HG03442 (cell line): ENCODE measurements around the gene APOA1.
"Not testable (repeated sequence)": the region's sequence is repeated elsewhere in the genome, so short reads cannot be mapped to it uniquely, and the experiment has no call there.

Source experiments
- ATAC-seq: cut with Tn5 transposase; IDR thresholded peaks from one replicate; pipeline ENCODE4 v1.9.1; 2021; ENCODE audit warnings: mild to moderate bottlenecking, moderate library complexity; ENCODE audit not compliant: unreplicated experiment

Gene APOA1

GRCh38 chr11:116835042-116835772 is 2.2 kb downstream of the APOA1 start:
- ATAC-seq = no peak

GRCh38 chr11:116834535-116835041 is 2.8 kb downstream of the APOA1 start:
- not testable (repeated sequence) for ATAC-seq

DNA sequence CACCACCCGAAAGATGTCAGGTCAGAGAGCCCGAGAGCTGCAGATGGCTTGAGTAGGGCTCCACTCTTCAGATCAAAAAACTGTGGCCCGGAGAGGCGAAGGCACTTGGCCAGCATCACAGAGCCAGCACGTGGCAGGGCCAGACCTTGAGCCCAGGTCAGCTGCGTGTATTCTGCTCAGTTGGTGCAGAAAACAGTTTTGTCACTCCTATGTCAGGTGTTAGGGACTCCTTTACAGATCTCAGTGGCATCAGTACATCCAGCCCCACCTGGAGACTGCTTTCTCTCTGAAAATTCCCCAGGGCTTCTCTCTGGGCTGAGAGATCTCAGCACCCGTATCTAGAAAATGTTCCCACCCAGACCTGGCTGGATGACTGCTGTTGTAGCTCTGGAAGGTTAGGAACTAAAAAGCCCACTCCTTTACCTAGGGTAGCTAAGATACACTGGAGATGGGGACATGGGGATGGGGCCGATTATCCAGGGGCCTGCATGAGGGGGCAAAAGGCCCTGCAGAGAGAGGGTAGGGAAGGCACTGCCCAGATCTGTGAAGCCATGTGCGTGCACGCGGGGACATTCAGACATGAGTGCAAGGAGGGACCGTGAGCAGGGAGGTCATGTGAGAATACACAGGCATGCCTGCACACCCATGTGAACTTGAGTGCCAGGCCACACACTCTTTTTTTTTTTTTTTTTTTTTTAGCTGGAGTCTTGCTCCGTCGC is 3.4 kb downstream of the APOA1 start:
- ATAC-seq = no peak

GRCh38 chr11:116833491-116833815 is 4.0 kb downstream of the APOA1 start:
- no peak for ATAC-seq

DNA sequence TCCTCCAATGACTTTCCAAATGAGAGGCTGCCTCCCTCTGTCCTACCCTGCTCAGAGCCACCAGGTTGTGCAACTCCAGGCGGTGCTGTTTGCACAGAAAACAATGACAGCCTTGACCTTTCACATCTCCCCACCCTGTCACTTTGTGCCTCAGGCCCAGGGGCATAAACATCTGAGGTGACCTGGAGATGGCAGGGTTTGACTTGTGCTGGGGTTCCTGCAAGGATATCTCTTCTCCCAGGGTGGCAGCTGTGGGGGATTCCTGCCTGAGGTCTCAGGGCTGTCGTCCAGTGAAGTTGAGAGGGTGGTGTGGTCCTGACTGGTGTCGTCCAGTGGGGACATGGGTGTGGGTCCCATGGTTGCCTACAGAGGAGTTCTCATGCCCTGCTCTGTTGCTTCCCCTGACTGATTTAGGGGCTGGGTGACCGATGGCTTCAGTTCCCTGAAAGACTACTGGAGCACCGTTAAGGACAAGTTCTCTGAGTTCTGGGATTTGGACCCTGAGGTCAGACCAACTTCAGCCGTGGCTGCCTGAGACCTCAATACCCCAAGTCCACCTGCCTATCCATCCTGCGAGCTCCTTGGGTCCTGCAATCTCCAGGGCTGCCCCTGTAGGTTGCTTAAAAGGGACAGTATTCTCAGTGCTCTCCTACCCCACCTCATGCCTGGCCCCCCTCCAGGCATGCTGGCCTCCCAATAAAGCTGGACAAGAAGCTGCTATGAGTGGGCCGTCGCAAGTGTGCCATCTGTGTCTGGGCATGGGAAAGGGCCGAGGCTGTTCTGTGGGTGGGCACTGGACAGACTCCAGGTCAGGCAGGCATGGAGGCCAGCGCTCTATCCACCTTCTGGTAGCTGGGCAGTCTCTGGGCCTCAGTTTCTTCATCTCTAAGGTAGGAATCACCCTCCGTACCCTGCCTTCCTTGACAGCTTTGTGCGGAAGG is 4.8 kb downstream of the APOA1 start:
- no peak for ATAC-seq

- no peak for ATAC-seq
These were observed 5.6 kb downstream of the APOA1 start for GRCh38 chr11:116831790-116832349.

DNA sequence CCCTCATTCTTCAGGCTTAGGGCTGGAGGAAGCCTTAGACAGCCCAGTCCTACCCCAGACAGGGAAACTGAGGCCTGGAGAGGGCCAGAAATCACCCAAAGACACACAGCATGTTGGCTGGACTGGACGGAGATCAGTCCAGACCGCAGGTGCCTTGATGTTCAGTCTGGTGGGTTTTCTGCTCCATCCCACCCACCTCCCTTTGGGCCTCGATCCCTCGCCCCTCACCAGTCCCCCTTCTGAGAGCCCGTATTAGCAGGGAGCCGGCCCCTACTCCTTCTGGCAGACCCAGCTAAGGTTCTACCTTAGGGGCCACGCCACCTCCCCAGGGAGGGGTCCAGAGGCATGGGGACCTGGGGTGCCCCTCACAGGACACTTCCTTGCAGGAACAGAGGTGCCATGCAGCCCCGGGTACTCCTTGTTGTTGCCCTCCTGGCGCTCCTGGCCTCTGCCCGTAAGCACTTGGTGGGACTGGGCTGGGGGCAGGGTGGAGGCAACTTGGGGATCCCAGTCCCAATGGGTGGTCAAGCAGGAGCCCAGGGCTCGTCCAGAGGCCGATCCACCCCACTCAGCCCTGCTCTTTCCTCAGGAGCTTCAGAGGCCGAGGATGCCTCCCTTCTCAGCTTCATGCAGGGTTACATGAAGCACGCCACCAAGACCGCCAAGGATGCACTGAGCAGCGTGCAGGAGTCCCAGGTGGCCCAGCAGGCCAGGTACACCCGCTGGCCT is 7.1 kb downstream of the APOA1 start:
- ATAC-seq = no peak

- no peak for ATAC-seq
These were observed 7.8 kb downstream of the APOA1 start, which contains the start of gene APOC3 for GRCh38 chr11:116829525-116830183. Gene APOC3 (plus strand): TSS chr11:116829907. CDS start chr11:116830583, 676 bp downstream.

DNA sequence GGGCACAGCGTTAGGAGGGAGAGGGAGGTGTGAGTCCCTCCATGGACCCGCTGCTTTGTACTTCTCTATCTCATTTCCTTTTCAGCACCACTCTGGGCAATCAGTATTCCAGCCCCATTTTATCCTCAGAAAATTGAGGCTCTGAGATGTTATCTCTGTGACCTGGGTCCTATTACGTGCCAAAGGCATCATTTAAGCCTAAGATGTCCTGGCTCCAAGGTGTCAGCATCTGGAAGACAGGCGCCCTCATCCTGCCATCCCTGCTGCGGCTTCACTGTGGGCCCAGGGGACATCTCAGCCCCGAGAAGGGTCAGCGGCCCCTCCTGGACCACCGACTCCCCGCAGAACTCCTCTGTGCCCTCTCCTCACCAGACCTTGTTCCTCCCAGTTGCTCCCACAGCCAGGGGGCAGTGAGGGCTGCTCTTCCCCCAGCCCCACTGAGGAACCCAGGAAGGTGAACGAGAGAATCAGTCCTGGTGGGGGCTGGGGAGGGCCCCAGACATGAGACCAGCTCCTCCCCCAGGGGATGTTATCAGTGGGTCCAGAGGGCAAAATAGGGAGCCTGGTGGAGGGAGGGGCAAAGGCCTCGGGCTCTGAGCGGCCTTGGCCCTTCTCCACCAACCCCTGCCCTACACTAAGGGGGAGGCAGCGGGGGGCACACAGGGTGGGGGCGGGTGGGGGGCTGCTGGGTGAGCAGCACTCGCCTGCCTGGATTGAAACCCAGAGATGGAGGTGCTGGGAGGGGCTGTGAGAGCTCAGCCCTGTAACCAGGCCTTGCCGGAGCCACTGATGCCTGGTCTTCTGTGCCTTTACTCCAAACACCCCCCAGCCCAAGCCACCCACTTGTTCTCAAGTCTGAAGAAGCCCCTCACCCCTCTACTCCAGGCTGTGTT is 8.5 kb downstream of the APOA1 start:
- ATAC-seq = no peak

DNA sequence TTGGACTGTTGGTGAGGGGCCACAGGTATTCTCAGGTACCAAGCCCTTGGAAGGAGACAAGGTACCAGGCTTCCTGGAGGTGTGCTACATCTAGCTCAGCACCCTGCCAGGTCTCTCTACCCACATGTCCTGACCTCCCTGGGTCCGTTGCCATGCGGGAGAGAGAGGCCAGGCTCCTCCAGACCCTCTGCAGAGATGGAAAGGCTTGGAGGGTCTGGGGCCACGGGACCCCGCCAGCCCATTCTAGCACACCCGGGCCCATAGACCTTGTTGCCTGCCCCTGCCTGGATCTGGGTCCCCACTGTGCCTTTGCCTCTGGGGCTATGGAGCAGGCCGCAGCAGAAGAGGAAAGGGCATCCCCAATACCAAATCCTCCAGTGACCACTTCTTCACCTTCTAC is 10.0 kb downstream of the APOA1 start:
- no peak for ATAC-seq

- no peak for ATAC-seq
These were observed 10.5 kb downstream of the APOA1 start for GRCh38 chr11:116826751-116827431.

DNA sequence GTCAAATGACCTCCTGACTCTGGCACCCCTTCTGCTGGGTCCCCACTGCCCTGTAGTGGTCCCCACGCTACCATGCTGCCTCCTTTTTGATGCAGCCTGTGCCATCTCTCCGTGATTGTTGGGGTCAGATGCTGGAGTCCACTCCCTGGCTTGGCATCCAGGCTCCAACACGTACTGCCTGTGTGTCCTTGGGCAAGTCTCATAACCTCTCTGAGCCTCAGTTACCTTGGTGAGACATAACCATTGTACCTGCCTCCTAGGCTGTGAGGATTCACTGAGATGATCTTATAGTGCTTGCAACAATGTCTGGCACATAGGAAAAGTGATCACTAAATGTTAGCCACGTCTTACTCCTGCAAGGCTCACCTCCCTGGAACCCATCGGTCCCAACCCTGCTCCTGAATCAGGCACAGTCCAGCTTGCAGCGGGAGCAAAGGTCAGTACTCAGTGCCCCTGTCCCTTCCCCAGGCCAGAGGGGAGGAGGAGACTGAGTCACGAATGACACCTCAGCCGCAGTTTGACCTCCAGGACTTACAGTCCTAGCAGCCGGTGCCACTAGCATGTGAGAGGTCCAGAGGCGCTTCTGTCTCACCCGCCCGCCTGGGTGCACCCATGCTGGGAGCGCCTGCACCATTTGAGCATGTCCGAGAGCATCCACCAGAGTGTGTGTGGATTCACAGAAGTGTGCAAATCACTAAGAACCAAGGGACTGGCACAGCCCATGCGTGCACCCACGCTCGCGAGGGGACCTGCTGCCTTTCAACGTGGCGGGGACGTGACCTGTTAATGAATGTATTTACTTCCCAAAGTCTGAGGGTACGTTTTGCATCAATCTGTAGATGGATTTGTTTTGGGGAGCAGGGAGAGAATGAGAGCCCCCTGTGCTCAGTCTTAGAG is 11.3 kb downstream of the APOA1 start:
- ATAC-seq = no peak

DNA sequence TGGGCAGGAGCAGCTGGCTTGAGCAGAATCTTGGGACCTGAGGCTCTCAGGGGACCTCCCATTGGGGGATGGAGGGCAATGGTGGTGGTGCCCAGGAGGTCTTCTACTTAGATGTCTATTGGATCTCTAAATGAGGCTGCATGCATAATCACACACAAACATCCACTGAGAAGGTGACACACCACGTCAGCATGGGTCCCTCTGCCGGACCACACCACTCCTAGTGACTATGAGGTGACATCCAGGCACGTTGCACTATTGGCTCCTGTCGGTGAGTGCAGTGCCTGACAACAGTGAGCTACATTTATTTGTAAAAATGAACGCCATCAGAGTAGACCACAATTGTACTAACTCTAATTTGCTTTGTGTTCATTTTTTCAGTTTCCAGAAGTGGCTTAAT is 12.0 kb downstream of the APOA1 start:
- no peak for ATAC-seq

GRCh38 chr11:116823031-116823843 is 14.2 kb downstream of the APOA1 start, which contains the start of gene APOA4:
Gene APOA4 (minus strand): TSS chr11:116823304. CDS start chr11:116823191, 113 bp downstream.
- ATAC-seq = no peak

- ATAC-seq = no peak
These were observed 14.8 kb downstream of the APOA1 start for GRCh38 chr11:116822575-116822974.
